ENCODE measurements around the gene ACTR6.

ACTR6 gene

DNA sequence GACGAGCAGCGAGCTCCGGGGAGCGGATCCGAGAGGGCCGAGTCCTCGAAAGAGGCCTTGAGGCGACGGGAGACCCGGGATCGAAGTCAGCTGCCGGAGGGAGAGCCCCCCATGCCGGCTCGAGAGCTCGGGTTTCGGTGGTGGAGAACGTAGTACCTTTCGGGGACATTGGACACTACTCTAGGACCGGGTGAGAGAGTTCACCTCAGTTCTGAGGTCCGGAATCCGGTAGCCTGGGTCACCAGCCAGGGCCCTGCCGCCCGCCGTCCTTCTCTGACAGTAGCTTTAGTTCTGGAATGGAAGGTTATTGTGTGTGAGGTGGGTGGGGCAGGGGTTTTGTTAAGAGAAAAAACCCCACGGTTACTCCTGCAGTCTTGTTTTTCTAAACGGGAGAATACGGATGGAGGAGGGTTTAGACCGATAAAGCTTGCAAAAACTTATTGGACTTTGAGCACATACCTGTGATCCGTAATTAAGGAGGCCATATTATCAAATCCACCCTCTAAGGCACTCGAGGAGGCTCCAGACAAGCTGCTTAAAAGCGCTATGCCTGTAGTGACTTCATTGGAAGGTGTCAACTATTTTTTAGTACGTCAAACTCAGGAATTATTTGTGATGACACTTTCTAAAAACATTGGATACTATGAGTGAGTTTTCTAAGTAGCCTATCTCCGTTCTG lies 67.1 kb downstream of the ACTR6 start:
- DNase-seq: peak in 1 of 2 experiments; percentile 43

DNA sequence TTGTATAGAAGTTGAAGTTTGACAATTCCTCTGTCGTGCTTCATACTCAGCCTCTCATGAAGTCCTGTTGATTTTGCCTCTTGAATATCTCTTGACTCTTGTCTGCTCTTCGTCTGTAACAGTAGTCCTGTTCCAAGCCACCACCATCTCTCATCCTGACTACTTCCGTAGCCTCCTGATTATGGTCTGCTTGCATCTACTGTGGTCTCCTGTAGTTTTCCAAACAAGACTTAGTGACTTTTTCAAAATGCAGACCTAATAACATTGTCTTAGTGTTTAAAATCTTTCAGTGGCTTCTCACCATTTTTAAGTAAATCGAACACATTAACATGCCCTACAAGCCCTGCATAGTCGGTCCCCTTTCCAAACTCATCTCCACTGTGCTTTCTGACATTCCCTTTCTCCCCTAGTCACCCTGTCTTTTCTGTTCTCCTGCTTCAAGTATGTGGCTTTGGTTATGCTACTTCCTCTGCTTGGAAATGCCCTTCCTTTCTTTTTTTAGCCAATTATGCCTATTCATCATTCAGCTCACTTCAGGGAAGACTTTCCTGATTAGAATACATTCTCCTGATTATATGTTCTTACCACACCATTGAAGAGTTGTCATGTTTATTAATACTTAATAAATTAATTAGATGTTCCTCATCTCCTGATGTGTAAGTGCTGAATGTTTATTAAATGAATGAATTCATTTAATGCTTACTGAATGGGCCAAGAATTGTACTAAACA lies 68.4 kb downstream of the ACTR6 start:
- DNase-seq: no peak

DNA sequence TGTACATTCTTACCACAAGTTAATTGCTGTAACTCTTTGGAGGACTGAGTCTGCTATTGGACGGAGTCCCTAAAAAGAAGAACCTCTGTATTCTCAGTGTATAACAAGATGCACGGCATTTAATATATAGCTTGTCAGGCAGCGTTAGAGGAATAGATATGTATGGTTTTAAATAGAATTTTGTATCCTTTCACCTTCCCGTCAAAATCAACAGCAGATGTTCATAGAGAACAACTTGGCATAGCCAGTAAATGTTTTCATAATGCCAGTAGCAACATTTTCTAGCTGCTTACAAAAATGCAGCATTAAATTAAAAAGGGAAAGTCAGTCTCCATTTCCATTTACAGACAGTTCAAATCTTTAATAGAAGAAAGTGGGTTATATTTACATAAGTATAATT lies 73.2 kb downstream of the ACTR6 start:
- DNase-seq: no peak
